ENCODE results near the gene PPP2R3A. TPM values are rescaled to one million over a fixed set of nuclear protein-coding genes. Genes with fewer than 3 reads are reported as not detected.

Gene PPP2R3A
- total RNA-seq, 1 donor from 2014 or later, result 37.9 TPM

DNA sequence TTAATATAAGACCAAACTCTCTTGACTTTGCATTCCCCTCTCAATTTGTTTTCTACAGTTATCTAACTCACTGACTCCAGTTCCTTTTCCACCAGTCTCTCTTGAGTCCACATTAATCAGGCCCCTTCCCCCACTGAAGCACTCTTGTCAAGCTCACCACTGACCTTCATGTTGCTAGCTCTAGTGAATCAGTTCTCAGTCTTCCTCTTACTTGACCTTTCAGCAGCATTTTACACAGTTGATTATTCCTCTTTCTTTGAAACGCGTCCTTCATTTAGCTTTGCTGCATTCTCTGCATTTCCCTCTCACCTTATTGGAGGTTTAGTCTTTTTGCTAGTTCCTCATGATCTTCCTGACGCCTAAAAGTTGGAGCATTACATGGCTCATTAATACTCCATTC, 8.3 kb downstream of the PPP2R3A start:
- no peak for DNase-seq

GRCh38 chr3:135975053-135975452, 9.5 kb downstream of the PPP2R3A start:
- DNase-seq, result no peak

GRCh38 chr3:135975536-135975935, 10.0 kb downstream of the PPP2R3A start:
- DNase-seq, result no peak

- DNase-seq, result no peak
Observed at GRCh38 chr3:135980343-135980742, 14.8 kb downstream of the PPP2R3A start.

DNA sequence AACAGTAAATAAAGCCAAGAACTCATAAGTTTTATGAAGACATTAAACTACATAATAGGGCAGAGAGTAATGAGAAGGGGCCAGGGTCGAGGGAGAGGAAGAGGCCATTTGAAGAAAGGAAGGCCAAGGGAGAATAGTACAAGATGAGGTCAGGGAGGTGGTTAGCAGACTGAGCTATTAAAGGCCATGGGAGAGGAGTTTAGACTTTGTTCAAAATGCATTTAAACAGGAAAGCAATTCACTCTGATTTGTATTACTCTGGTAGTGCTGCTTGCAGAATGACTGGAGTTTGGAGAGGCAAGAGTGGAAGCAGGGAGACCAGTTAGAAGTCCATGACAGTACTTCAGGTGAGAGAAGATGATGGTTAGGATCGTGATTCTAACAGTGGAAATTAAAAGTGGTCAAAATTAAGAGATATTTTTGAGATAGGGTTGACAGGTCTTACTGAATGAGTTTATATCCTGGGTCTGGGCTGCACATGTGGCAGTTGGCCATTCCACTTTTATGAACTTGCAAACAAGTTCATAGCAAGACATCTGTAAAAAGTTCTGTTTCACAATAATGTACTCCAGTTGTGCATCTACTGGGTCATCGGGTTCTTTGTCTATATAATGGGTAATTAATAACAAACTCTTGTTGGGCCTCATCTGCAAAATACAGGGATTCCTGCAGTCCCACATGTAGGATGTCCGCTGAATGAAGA, 16.3 kb downstream of the PPP2R3A start:
- no peak for DNase-seq

DNA sequence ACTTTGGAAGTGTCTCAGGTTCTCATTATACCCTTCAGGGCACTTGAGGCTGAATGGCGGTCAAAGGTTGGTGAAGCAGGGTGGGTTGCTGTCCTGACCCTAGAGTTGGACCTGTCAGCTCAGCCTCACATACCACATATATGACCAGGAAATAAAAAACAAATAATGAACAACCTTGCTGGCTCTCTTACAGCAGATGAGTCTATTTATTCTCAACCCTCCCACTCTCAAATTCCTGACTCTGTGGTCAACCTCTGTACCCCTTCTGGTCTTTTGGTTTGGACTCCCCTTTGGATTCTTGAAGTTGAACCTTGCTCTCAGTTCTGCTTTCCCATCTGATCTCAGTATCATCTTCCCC, 16.9 kb downstream of the PPP2R3A start:
- DNase-seq, result no peak

- no peak for DNase-seq
Observed at GRCh38 chr3:135982922-135983581, 17.5 kb downstream of the PPP2R3A start.

DNA sequence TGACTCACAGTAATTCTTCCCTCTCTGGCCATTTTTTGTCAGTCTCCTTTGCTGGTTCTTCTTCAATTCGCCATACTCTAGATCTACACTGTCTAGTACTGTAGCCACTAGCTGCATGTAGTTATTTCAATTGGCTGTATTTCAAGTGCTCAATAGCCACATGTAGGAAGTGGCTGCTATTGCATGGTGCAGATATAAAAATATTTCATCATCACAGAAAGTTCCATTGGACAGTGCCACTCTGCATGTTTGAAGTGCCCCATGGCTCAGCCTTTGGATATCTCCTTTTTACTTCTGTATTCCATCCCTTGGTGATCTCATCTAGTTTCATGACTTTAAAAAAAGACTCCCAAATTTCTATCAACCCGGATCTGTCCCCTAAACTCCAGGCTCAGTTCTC, 22.1 kb downstream of the PPP2R3A start:
- DNase-seq, result no peak

GRCh38 chr3:135989242-135989641, 23.7 kb downstream of the PPP2R3A start:
- no peak for DNase-seq

DNA sequence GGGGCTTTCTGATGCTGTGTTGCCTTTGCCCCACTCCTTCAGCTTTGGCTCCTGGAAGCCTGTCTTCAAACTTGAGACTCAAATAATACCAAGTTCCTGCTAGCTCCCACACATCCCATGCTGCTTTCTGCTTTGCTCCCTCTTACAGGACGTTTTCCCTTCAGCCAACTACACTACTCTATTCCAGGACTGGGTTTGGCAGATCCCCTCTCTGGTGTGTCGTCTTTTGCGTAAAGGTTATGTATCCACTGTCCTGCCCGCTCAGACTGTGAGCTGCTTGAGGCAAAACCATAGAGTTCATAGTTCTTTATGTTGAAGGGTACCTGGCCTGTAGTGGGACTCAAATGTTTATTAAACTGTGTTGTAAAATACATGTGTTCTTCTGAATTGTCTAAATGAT, 25.4 kb downstream of the PPP2R3A start:
- no peak for DNase-seq

DNA sequence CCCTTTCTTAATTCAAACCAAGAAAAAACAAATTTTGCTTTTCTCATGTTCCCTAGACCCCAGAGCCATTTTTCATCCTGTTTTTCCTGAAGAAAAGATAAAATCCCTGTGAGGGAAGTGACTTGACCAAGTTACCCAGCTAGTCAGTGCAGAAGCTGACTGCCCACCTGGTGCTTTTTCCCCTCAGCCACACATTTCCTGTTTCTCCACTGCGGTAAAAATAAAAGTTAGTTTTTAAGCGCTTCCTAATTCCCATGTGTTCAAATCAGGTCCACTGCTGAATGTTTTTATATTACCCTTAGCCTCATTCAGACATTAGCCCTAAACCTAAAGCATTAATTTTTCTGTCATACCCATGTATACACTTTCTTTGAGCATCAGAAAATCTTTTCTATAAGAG, 26.1 kb downstream of the PPP2R3A start:
- DNase-seq, result no peak

DNA sequence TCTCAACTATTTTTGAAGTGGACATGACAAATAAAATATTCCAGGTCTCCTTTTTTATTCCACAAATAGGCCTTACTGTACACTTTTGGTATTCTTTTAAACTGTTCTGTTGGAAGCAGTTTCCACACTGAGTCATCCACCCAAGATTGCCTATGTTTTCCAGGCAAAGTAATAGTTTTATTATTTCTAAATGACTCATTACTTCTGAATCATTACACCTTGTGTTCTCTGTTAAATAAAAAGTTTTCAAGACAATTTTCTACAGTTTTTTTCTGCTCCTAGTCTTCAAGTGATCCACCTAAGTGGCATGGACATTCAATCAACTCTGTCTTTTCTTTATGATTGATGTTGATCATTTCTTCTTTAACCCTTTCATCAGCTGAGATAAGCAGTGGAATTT, 26.5 kb downstream of the PPP2R3A start:
- DNase-seq, result no peak

- no peak for DNase-seq
Observed at GRCh38 chr3:135994708-135995337, 29.3 kb downstream of the PPP2R3A start.

DNA sequence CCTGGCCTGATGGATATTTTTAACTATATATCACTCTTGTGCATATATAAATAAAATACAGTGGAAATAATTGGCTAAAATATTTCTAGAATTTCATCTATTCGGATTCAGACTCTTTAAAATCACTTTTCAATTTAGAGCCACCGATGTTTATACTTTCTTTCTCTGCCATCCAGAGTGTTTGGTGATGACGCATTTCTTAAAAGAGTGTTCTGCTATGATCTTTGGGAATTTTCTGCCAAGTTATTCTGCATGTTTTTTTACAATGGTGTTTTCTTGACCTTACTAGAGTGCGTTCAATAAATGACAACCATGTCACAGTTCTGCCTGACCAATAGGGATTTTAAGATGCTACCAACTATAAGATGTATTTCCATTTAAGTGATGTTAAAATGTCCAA, 30.2 kb downstream of the PPP2R3A start:
- no peak for DNase-seq

- no peak for DNase-seq
Observed at GRCh38 chr3:135997554-135998320, 32.2 kb downstream of the PPP2R3A start.

- DNase-seq, result no peak
Observed at GRCh38 chr3:136008221-136008620, 42.7 kb downstream of the PPP2R3A start.

GRCh38 chr3:136008732-136009470, 43.4 kb downstream of the PPP2R3A start:
- no peak for DNase-seq

DNA sequence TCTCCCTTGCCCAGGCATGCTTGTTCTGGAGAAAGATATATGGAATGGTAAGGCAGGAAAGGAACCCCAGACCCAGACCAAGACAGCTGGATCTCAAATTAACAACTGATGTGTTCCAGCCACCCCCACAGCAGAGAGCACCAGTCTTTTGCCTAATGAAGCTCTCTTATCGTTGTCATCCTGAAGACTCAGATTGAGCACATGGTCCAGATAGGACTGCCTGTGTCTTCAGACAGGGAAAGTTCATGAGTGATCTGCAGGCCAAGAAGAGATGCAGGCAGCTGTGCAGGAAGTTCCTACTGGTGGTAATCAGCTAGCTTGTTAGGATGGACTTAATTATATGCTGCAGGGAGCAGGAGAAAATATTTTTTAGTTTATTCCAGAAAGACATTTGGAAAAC, 53.3 kb downstream of the PPP2R3A start:
- DNase-seq, result no peak

DNA sequence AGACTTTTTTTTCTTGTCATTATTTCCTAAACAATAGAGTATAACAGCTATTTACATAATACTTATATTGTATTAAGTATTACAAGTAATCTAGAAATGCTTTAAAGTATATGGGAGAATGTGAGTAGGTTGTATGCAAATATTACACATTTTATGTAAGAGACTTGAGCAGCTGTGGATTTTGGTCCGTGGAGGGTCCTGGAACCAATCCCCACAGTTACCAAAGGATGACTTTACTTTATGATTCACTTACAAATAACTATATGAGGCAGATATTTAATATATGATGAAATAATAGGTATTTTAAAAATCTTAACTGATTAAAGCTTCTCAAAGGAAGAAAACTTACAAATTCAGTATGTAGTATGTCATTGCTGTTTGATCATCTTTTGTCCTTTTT, 56.3 kb downstream of the PPP2R3A start:
- no peak for DNase-seq

DNA sequence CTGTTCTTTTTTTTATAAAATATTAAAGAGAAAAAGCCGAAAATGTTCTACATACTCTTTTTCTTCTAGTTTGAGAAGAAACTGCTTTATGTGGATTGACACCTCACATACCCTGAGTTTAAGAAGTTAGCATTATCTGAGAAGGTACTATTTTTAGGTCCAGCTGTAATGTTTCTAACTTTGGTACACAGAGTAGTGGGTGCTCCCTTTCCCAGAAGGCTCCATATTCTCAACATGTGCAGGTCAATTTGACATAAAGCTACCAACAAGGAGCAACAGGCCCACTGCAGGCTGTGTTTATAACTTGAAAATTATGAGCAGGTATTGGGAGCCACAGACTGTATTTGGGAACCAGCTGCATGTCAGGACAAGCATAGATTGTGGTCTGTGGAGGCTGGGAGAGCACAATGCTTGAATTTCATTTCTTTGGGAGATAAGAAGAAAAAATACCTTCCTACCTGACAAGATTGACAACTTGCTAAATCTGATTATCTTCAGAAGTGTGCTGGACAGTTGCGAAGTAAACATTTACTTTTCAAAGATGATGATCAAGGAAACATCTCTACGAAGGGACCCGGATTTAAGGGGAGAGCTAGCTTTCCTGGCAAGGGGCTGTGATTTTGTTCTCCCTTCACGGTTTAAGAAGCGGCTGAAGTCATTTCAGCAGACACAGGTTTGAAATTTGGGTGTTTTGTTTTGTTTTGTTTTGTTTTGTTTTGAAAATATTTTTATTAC, 57.2 kb downstream of the PPP2R3A start:
- DNase-seq, result no peak

GRCh38 chr3:136023264-136023978, 57.9 kb downstream of the PPP2R3A start:
- no peak for DNase-seq

Measured in occipital lobe (tissue), 2 donors.